DND-41 (cell line): Measurements from ENCODE around the gene CCR6.
A peak's percentile ranks its signal among the peaks of the same experiment; 100 is the strongest.

ENCODE experiments used
- ATAC-seq: fragments of 200-7000 bp; cut with Tn5 transposase; 3 replicates; pipeline ENCODE4 v1.9.1; 2021; ENCODE audit warnings: low read depth; ENCODE audit not compliant: insufficient read depth
- DNase-seq: peaks from one replicate; pipeline ENCODE4 v3.0.0-alpha.2; 2020
- H2AFZ ChIP-seq: 2 replicates; pipeline ENCODE4 v1.6.0; 2012; ENCODE audit warnings: low read depth, low read length
- H3K27ac ChIP-seq: 2 replicates; pipeline ENCODE4 v1.5.1; 2012; ENCODE audit warnings: low read length, inconsistent platforms
- H3K27me3 ChIP-seq: fragments of 200-600 bp; sonication (generic); 2 replicates; pipeline ENCODE4 v1.6.0; 2012; ENCODE audit warnings: low read length, mild to moderate bottlenecking, inconsistent platforms; ENCODE audit not compliant: insufficient read depth, poor library complexity
- H3K36me3 ChIP-seq: 2 replicates; pipeline ENCODE4 v1.5.1; 2012; ENCODE audit warnings: low read length, inconsistent platforms; ENCODE audit not compliant: insufficient read depth
- H3K4me1 ChIP-seq: 2 replicates; pipeline ENCODE4 v1.5.1; 2012; ENCODE audit warnings: mild to moderate bottlenecking, low read length; ENCODE audit not compliant: insufficient read depth
- H3K4me2 ChIP-seq: 2 replicates; pipeline ENCODE4 v1.6.0; 2012; ENCODE audit warnings: mild to moderate bottlenecking, moderate library complexity, low read length, inconsistent platforms; ENCODE audit not compliant: insufficient read depth
- H3K4me3 ChIP-seq, 2 experiments: fragments of 200-600 bp in 1 of 2; shearing (Covaris generic) in 1 of 2; 2 replicates each; pipeline ENCODE4 v1.5.1; 2012 to 2016; ENCODE audit warnings: inconsistent platforms in 2 of 2, low read length in 2 of 2, mild to moderate bottlenecking in 2 of 2, low read depth in 1 of 2, moderate library complexity in 1 of 2
- H3K79me2 ChIP-seq: 2 replicates; pipeline ENCODE4 v1.6.0; 2012; ENCODE audit warnings: low read length, inconsistent platforms; ENCODE audit not compliant: insufficient read depth
- H3K9ac ChIP-seq: 2 replicates; pipeline ENCODE4 v1.6.0; 2012; ENCODE audit warnings: low read depth, mild to moderate bottlenecking, inconsistent platforms, low read length, moderate library complexity
- H3K9me3 ChIP-seq: 2 replicates; pipeline ENCODE4 v1.5.1; 2012; ENCODE audit warnings: low read length, moderate library complexity, mild to moderate bottlenecking, inconsistent platforms; ENCODE audit not compliant: insufficient read depth, severe bottlenecking
- H4K20me1 ChIP-seq: 2 replicates; pipeline ENCODE4 v1.6.0; 2012; ENCODE audit warnings: low read length; ENCODE audit not compliant: insufficient read depth
- EZH2 ChIP-seq: IDR thresholded peaks from 3 replicates; pipeline ENCODE4 v1.6.1; 2012; ENCODE audit warnings: borderline replicate concordance, low read depth, mild to moderate bottlenecking, moderate library complexity, low read length, inconsistent platforms; ENCODE audit not compliant: severe bottlenecking
- TF ChIP-seq, protein P1 (sequence below): IDR thresholded peaks from 2 replicates; pipeline ENCODE4 v1.5.1; 2012; ENCODE audit warnings: borderline replicate concordance, low read length, moderate library complexity, mild to moderate bottlenecking; ENCODE audit not compliant: poor library complexity, severe bottlenecking; ENCODE audit errors: extremely low read depth

CCR6 gene

DNA sequence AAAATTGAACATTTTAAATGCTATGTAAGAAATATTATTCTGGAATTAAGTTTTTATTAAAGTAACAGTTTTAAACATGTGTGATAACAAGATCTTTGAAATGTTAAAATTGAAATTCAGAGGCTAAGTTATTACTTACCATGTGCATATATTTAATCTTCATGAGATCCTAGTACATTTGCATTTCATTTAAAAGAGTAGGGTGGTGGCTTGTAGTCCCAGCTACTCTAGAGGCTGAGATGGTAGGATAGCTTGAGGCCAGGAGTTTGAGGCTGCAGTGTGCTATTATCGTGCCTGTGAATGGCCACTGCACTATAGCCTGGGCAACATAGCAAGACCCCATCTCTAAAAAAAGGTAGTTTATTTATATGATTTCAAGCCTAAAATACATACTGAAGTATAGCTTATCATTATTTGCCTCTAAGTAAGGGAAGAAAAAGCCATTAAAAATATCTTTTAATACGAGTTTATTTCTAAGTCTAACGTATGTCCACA lies 3.0 kb downstream of the CCR6 start:
- no peaks in the 10 kb centered on the region for H3K79me2 ChIP-seq
- H3K4me3 ChIP-seq = no peak overlapping the region
- no peaks in the 10 kb centered on the region for H3K9me3 ChIP-seq
- DNase-seq (no peak), ATAC-seq (no peak)
- H3K27me3 ChIP-seq = no peaks in the 10 kb centered on the region
- TF ChIP-seq, protein P1, sequence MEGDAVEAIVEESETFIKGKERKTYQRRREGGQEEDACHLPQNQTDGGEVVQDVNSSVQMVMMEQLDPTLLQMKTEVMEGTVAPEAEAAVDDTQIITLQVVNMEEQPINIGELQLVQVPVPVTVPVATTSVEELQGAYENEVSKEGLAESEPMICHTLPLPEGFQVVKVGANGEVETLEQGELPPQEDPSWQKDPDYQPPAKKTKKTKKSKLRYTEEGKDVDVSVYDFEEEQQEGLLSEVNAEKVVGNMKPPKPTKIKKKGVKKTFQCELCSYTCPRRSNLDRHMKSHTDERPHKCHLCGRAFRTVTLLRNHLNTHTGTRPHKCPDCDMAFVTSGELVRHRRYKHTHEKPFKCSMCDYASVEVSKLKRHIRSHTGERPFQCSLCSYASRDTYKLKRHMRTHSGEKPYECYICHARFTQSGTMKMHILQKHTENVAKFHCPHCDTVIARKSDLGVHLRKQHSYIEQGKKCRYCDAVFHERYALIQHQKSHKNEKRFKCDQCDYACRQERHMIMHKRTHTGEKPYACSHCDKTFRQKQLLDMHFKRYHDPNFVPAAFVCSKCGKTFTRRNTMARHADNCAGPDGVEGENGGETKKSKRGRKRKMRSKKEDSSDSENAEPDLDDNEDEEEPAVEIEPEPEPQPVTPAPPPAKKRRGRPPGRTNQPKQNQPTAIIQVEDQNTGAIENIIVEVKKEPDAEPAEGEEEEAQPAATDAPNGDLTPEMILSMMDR = no peak
- no peak for TF ChIP-seq EZH2
- no peaks in the 10 kb centered on the region for H3K4me1 ChIP-seq
- no peak overlapping the region for H2AFZ ChIP-seq
- no peak overlapping the region for H3K9ac ChIP-seq
- no peaks in the 10 kb centered on the region for H4K20me1 ChIP-seq
- no peak overlapping the region for H3K27ac ChIP-seq
- H3K4me2 ChIP-seq = no peak overlapping the region
- no peaks in the 10 kb centered on the region for H3K36me3 ChIP-seq

DNA sequence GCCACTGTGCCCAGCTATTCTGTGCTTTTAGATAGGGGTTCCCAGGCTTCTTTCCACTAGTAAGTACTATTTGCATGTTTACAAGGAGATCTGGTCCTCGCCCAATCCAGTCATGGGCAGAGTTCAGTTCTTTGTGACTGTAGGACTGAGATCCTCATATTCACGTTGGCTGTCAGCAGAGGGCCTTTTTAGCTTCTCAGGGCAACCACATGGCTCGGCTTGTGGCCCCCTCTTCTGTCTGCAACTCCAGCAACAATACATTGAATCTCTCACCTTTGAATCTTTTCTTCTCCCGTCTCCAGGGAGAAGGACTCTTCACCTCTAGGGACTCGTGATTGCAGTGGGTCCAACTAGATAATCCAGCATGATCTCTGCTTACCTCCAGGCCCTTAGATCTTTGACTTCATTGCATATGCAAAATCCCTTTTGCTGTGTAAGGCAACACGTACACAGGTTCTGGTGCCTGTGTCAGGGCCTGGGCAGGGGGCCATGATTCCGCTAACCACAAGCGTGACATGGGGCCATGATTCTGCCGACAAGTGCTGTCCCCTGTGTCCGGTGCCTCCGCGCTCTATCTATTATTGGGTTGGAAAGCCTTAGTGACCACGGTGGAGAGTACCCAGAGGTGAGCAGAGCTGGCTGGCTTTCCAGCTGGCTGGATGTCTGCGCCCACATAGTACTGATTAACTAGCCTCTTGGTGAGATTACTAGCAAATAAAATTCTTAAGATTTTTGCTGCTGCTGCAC lies 5.1 kb downstream of the CCR6 start:
- ATAC-seq = no peak

DNA sequence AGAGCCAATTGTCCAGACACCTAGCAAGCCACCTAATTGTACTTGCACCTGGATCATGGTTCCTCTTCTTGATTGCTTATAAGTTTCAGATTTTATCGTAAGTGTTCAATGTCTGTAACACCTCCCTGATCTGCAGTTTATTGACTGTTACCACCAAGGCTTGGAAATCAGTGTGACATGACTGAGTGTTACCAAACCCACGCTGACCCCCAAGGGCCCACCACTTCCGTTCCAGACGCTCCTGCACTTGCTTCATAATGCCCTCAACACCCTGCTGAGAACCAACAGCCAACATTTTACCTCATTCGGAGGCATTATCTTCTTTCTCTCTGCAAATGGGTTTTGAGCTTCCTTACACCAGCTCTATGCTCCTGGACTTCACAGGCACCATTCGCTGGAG lies 6.3 kb downstream of the CCR6 start:
- Histone ChIP-seq H3K79me2 (no peaks in the 10 kb centered on the region), H3K27ac (no peak overlapping the region), H3K4me2 (no peak overlapping the region), H3K27me3 (no peaks in the 10 kb centered on the region), H3K4me1 (no peaks in the 10 kb centered on the region), H3K9ac (no peak overlapping the region), H2AFZ (no peak overlapping the region), H3K4me3 (no peak overlapping the region), H3K36me3 (no peaks in the 10 kb centered on the region), H3K9me3 (no peaks in the 10 kb centered on the region), H4K20me1 (no peaks in the 10 kb centered on the region)
- ATAC-seq (0 out of 3 replicates have a peak, but pooled peaks have one; percentile 39), DNase-seq (no peak)
- TF ChIP-seq, protein P1 = no peak
- TF ChIP-seq EZH2 = no peak

More for the DNA sequence above, 5.1 kb downstream of the CCR6 start:
- Histone ChIP-seq H3K79me2 (no peaks in the 10 kb centered on the region), H3K4me3 (no peak overlapping the region), H3K27me3 (no peaks in the 10 kb centered on the region), H3K4me2 (no peak overlapping the region), H3K9me3 (no peaks in the 10 kb centered on the region), H3K4me1 (no peaks in the 10 kb centered on the region), H3K9ac (no peak overlapping the region), H2AFZ (no peak overlapping the region), H3K36me3 (no peaks in the 10 kb centered on the region), H4K20me1 (no peaks in the 10 kb centered on the region), H3K27ac (no peak overlapping the region)
- no peak for DNase-seq
- no peak for TF ChIP-seq EZH2
- TF ChIP-seq, protein P1 = no peak
